Measurements from ENCODE around the gene MXD1.

MXD1 gene

DNA sequence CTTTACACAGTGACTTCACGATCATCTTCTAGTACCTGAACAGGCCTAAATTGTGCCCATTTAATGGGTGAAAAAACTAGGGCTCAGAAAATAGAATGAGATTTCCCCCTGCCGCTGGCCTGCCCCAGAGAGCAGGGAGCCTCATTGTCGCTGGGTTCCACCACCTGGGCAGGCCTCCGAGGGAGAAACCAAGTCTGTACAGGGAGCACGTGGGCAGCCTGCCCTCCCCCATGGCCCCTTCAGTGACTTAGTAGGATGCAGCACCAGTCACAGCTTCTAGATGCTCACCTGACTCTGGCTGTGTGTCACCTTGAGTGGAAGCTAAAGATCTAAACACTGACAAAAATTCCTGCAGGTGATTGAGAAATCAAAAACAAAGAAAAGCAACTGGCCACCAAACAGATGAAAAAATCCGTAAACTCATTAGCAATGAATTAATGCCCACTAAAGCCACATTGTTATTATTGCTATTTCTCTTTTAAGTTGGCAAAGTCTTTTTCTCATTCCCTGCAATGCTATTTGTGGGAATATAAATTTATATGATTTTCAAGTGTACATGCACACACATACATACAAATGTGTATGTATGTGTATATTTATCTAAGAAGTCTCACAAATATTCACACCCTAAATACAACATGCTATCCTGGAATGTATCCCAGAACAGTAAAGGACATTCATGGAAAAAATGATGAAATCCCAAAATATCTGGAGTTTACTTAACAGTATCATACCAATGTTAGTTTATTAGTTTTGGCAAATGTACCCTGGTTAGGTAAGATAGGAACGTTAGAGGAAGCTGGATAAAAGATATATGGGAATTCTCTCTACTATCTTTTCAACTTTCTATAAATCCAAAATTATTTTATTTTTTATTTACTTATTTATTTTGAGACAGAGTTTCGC is 65.2 kb downstream of the MXD1 start:
- no peak for DNase-seq

DNA sequence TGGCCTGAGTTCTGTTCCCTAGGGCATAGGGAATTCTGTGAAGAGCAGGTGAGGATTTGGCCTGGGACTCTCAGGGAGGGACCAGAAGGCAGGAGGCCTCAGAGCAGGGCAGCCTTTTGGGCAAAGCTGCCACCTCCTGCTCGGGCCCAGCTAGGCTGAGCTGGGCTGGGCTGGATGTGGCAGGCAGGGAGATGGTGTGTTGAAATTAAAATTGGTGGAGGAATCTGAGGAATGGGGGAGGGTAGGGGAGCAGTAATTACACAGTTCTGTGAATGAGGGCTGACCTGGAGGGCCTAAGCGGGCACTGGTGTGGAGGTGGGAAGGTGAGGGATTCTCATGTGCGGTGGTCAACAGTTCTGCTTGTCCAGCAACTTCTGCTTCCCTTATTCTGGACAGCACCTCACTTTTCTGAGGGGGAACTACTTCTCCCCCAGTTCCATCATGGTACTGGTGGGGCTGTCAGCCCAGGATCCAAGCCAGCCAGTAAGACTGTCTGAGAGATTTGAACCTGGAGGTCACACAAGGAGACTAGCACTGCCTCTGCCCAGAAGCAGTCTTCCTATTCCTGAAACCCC is 68.6 kb downstream of the MXD1 start:
- DNase-seq: no peak

DNA sequence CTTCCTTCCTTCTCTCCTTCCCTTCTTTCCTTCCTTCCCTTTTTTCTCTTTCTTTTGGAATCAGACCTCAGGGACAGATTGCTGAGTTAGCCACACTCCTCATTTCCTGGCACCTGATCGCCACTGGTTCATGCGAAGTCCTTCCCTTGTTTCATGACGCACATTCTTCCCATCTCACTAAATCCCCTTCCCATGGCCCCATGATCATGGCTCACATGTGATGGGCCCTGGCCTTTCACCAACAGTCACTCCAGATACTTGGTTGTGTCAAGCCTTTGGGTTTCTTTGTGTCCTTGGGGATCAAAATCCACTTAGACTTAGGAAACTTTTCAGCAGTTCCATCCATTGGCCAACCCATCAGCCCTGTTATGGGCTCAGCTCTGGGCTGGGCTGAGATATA is 70.3 kb downstream of the MXD1 start:
- no peak for DNase-seq

DNA sequence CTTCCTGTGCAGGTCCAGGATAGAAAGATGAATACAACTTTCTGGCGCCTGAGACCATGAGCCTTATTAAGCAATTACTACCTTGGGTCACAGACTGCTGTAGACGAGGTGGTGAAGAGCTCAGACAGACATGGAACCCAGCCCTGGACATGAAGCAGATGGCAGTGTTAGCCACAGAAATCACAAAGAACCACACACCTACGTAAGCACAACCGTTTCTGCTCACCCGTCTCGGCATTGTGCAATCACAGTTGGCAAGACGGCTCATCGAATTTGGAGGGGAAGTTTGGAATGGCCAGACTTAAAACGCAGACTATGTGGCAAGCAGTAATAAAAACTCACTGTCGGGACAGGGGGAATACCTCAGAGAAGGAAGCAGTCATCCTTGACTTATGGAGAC is 70.8 kb downstream of the MXD1 start:
- no peak for DNase-seq

DNA sequence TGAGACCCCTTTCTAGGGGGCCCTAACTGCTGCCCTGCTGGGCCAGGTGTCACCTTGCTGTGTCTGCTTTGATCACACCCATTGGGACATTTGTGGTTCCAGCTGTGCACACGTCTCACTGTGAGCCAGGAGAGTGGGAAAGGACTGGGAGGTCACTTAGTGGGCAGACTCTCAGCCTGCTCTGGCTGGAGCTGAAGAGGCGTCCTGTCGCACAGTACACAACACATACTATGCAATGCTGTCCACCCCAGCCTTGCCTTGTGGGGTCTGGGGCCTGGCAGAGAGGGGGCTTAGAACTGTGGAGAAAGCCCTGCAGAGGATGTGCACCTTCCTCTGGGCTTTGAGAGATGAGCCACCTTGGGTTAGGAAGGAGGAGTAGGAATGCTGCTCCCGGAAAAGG is 71.8 kb downstream of the MXD1 start:
- no peak for DNase-seq

DNA sequence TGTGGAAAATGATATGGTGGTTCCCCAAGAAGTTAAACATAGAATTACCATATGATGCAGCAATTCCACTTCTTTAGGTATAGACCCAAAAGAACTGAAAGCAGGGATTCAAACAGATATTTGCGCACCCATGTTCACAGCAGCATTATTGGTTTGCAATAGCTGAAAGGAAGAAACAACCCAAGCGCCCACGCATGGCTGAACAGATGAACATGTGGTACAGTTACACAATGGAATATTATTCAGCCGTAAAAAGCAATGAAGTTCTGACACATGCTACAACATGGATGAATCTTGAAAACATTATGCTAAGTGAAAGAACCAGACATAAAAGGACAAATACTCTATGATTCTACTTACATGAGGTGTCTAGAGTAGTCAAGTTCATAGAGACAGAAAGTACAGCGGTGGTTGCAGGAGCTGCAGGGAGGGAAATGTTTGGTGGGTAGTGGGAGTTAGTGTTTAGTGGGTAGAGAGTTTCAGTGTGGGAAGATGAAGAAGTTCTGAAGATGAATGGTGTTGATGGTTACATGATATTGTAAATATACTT is 73.3 kb downstream of the MXD1 start:
- no peak for DNase-seq

DNA sequence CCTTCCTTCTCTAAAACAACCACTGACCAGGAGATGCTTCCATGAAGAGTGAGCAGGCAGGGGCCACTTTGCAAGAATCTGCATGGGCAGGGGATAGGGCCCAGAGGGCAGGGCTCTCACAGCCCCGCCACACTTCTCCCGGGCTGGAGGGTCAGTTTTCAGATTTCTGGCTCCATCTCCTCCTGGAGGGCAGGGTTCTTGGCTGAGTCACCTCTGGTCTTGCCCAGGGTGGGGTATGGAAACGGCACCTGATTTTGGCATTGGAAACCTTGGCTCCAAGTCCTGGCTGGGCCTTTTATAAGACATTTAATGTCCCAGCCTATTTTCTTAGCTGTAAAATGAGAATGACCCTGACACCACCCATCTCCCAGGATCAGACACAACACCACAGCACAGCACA is 74.1 kb downstream of the MXD1 start:
- no peak for DNase-seq

DNA sequence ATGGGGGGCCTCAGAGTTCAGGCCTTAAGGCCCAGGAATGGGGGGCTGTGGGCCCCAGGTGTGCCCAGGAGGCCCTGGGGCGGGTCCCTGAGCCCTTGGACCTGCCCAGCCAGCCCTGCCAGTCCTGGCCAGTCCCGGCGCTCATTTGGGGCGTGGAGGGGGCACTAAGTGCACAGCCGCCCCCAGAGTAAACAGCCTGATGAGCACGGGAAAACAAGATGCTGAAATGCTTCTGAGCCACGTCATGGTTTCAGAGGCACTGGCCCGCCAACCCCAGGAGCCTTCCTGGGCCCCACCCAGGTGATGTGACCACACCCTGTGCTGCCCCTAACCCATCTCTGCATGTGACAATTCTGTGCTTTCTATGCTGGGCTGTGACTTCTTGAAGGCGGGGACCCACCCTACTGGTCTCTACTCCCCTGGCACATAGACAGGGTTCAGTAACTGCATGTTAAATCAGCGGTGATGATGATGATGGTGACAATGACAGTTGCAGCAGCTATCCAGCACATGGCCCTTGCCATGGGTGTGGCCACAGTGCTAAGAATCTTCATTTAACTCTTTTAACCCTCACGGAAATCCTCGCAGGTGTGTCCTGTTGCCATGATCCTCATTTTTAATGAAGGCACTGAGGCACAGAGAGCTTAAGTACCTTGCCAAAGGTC is 74.7 kb downstream of the MXD1 start:
- DNase-seq: no peak
